ENCODE measurements around the gene CCDC158.
"Not testable (repeated sequence)": the region's sequence is repeated elsewhere in the genome, so short reads cannot be mapped to it uniquely, and the experiment has no call there.

CCDC158 gene

GRCh38 chr4:76420762-76421581 lies at the start of gene CCDC158:
TSS of gene CCDC158 (minus strand) at chr4:76421141. CDS start at chr4:76403207, 17,934 bp downstream.
- DNase-seq: no peak

DNA sequence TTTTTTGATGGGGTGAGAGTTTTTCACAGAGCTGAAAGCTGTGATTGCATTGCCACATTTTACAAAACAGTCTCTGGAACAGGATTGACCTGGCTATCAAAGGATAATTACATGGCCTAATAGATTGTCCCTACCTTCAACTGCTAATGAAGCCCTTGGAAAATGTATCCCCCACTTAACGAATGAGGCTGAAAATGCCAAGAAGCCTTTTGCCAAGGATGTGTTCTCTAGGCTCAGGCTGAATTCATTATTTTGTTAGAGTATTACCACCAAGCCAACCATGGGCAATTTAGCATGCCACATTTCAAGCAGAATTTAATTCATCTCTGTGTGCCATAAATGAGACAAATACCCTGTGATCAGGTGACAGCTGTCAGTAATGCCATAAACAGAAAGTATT lies 49.6 kb upstream of the CCDC158 start:
- DNase-seq: no peak

- no peak for DNase-seq
Measured at GRCh38 chr4:76470064-76470463, 49.1 kb upstream of the CCDC158 start.

DNA sequence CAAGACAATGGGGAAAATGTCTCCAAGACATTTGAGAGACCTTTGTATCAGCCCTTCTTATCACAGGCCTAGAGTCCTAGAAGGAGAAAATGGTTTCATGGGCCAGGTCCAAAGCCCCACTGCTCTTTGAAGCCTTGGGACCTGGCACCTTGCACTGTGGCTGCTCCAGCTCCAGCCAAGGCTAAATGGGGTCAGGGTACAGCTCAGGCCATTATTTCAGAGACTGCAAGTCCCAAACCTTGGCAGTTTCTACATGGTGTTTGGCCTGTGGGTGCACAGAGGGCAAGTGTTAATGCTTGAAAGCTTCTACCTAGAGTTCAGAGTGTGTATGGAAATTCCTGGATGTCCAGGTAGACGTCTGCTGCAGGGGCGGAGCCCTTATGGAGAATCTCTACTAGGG lies 42.6 kb upstream of the CCDC158 start:
- no peak for DNase-seq

GRCh38 chr4:76459291-76459723 lies 38.4 kb upstream of the CCDC158 start:
- no peak for DNase-seq

DNA sequence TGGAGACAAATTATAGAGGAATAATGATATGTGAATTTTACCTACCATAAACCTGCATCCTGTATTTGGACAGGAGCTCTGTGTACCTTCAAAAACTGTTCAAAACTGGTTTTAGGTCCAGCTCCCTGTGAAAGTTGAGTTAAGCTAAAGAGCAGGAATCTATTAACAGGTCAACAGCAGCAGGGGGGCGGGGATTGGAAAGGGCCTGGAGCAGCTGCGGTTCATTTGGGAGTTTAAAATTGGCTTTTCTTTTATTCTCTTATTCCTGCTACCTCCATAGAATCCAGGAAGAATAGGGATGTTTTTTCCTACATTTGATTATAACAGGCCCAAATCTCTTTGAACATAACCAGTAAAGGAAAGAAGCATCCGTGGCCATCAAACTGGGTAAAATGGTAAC lies 37.9 kb upstream of the CCDC158 start:
- DNase-seq: no peak

DNA sequence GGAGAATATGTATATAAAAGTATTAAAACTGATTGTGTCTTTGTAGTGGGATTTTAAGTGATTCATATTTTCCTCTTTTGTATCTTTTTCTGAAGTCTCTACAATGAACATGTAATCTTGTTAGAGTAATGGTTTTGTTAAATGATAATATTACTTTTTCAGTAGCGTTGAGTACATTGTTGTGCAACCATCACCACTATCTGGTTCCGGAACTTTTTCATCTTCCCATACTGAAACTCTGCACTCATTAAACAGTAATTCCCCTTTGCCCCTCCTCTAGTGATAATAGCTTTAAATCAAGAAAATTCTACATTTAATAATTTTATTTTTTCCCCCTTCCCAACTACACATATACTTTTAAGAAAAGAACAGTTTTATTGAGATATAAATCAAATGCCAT lies 37.4 kb upstream of the CCDC158 start:
- no peak for DNase-seq

- DNase-seq: no peak
Measured at GRCh38 chr4:76457885-76458284, 36.9 kb upstream of the CCDC158 start.

DNA sequence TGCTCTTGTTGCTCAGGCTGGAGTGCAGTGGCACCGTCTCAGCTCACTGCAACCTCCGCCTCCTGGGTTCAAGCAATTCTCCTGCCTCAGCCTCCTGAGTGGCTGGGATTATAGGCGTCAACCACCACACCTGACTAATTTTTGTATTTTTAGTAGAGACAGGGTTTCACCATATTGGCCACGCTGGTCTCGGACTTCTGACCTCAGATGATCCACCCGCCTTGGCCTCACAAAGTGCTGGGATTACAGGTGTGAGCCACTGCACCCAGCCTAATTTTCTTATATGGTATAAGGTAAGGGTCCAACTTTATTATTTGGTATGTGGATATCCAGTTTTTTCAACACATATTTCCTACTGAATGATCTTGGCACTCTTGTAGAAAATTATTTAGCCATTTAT lies 33.1 kb upstream of the CCDC158 start:
- not testable (repeated sequence) for DNase-seq

- no peak for DNase-seq
Measured at GRCh38 chr4:76453232-76453631, 32.3 kb upstream of the CCDC158 start.

- no peak for DNase-seq
Measured at GRCh38 chr4:76449833-76450232, 28.9 kb upstream of the CCDC158 start.

DNA sequence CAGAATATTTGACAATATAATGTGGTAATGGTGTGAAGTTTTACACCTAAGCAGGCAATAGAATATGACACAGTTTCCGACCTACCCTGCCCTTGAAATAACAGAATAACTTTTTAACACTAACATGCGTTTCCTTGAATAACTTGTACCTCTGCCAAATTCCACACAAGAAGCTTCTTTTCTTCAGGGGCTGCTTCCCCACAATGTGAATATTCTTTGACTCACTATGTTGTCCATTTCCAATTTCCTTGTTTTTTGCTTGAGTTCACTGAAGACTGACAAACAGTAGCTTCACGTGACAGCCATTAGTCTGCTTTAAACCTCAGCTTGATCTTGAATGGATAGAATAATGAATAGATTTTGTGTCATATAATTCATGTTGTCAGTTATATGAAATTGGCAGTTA lies 28.4 kb upstream of the CCDC158 start:
- no peak for DNase-seq

GRCh38 chr4:76448211-76448610 lies 27.3 kb upstream of the CCDC158 start:
- DNase-seq: no peak

DNA sequence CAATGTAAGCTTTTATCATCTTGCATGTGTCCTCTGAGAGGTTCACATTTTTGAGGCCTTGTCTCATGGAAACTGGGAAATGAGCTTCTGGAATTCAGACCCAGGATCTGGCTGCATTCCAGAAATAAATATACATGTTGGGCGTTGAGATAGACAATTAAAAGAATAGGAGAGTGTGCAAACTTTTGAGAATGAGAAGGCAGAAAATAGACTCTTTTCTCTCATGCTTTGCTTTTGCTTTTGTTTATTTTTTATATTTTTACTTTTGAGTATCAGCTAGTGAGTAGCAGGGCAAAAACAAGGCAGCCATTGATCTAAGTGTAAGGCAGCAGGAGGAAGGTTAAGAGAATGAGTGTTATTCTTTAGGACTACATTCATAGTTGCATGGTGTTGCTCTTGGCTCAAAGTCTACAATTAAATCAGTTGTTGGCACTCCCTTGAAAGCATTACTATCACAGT lies 26.5 kb upstream of the CCDC158 start:
- no peak for DNase-seq

DNA sequence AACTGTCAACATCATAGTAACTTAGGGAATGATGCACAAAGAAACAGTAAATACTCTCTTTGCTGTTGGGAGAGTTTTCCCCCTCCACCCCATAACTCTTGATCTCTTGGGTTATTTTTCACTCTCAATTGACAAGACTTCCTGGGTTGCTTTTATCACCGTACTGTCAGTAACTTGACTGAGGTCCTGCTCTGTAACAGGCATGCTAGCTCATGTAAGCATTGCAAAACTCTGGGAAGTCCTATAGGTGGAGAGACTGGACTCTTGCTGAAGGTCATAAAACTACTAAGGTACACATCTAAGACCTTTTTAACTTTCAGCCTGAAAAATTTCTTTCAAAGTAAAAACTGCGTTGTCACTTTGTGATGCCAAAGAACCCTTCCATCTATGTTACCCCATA lies 25.0 kb upstream of the CCDC158 start:
- no peak for DNase-seq

- DNase-seq: no peak
Measured at GRCh38 chr4:76443376-76443775, 22.4 kb upstream of the CCDC158 start.

- DNase-seq: no peak
Measured at GRCh38 chr4:76442807-76443206, 21.9 kb upstream of the CCDC158 start.

DNA sequence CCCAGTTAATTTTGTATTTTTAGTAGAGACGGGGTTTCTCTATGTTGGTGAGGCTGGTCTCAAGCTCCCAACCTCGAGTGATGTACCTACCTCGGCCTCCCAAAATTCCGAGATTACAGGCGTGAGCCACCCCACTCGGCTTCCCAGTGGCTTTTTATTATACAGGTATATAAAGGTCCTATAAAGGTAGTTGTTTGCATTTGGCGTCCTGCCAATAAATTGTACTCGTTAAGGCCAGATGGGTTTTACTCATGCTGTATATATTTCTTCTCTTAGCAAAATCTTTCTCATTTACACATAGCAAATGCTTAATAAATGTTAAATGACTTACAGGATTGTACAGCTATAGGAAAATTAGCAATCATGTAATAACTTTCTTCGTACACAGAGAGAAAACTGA lies 20.9 kb upstream of the CCDC158 start:
- DNase-seq: no peak

DNA sequence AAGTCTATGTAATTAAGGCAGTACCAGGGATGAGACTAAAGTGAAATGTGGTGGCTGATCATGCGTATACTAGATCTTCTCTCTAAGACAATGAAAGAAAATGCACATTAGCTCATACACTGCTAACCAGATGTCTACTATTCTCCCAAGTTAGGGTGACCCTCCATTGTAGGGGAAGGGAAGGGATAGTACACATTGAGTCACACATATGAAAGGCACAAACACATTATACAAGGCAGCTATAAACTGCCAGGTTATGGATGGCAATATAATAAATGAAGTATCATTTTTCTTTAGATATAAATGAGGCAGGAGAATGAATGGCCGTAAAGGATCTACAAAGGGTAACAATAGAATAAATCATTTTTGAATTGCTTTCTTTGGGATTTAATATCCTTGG lies 18.6 kb upstream of the CCDC158 start:
- no peak for DNase-seq

GRCh38 chr4:76435528-76436319 lies 14.8 kb upstream of the CCDC158 start:
- no peak for DNase-seq

DNA sequence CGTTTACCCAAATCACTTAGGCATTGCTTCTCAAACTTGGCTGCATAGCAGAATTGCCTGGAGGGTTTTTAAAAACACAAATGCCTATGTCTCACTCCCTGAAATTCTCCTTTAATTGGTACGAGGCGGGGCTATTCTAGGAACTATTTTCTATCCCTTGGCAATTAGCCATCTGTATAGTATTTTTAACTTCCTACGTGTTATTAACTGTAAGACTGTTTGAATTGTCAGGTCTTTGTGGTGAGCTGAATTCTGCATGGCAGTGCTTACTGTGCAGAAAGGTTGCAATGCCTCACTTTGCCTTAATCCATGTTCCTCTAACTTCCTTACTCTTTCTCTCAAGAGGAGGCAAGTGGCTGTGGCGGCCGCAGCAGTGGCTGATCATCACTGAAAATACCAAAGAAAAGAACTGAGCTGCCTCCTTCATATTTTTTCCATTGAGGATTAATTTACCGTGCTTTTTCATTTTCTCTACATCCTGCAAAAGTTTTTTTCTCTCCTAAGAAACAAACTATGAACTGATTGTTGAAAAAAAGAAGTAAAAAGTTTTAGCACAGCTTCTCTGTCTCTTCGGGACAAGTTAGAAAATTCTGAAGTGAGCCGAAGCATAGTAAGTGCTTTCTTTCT lies 14.1 kb upstream of the CCDC158 start, which contains the start of gene SHROOM3:
TSS of gene SHROOM3 (plus strand) at position 329 of the 627 bp plus-strand sequence. CDS start 824 bp downstream, outside the sequence.
- DNase-seq: no peak

- no peak for DNase-seq
Measured at GRCh38 chr4:76430519-76431388, 9.8 kb upstream of the CCDC158 start.
